Measurements from ENCODE around the gene KDM5B.

- TF ChIP-seq, protein P1, sequence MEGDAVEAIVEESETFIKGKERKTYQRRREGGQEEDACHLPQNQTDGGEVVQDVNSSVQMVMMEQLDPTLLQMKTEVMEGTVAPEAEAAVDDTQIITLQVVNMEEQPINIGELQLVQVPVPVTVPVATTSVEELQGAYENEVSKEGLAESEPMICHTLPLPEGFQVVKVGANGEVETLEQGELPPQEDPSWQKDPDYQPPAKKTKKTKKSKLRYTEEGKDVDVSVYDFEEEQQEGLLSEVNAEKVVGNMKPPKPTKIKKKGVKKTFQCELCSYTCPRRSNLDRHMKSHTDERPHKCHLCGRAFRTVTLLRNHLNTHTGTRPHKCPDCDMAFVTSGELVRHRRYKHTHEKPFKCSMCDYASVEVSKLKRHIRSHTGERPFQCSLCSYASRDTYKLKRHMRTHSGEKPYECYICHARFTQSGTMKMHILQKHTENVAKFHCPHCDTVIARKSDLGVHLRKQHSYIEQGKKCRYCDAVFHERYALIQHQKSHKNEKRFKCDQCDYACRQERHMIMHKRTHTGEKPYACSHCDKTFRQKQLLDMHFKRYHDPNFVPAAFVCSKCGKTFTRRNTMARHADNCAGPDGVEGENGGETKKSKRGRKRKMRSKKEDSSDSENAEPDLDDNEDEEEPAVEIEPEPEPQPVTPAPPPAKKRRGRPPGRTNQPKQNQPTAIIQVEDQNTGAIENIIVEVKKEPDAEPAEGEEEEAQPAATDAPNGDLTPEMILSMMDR (IDR thresholded peaks at IDR 0.05) = no peak
- no peak for TF ChIP-seq POLR2A (IDR thresholded peaks at IDR 0.05)
Measured at GRCh38 chr1:202805886-202806844, 2.1 kb downstream of the KDM5B start.
